Activated naive CD4-positive, alpha-beta T cell treated with anti-CD3 and anti-CD28 coated beads, Interleukin-2, amount 50 U/mL, for 24 hours (primary cell): ENCODE measurements around the gene CLRN1.

Source experiments
- H3K27ac Mint-ChIP-seq: one replicate; pipeline ENCODE4 v1.8.0; 2021; ENCODE audit warnings: mild to moderate bottlenecking, mixed read lengths
- H3K27me3 Mint-ChIP-seq: one replicate; pipeline ENCODE4 v1.8.0; 2021; ENCODE audit warnings: mixed read lengths
- H3K36me3 Mint-ChIP-seq: one replicate; pipeline ENCODE4 v1.8.0; 2021; ENCODE audit warnings: mixed read lengths
- H3K4me1 Mint-ChIP-seq: one replicate; pipeline ENCODE4 v1.8.0; 2021; ENCODE audit warnings: mixed read lengths
- H3K4me3 Mint-ChIP-seq: one replicate; pipeline ENCODE4 v1.8.0; 2021; ENCODE audit warnings: mild to moderate bottlenecking, mixed read lengths
- H3K9me3 Mint-ChIP-seq: one replicate; pipeline ENCODE4 v1.8.0; 2021; ENCODE audit warnings: mixed read lengths

Gene CLRN1

DNA sequence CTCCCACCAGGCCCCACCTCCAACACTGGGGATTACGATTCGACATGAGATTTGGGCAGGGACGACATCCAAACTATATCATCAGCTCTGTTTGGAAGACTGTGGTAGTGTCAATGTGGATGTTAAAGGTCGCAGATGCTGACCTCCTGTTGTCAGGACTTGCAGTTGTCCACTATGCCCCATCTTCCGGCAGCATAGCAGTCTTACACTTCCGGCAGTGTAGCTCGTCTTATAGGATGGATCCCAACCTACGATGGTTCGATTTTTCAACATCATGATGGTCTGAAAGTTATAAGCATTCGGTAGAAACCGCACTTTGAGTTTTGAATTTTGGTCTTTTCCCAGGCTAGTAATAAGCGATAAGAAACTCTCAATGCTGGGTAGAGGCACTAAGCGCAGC, 20.6 kb downstream of the CLRN1 start:
- Mint-ChIP-seq H3K9me3 (no peaks in the 10 kb centered on the region), H3K36me3 (no peaks in the 10 kb centered on the region)

DNA sequence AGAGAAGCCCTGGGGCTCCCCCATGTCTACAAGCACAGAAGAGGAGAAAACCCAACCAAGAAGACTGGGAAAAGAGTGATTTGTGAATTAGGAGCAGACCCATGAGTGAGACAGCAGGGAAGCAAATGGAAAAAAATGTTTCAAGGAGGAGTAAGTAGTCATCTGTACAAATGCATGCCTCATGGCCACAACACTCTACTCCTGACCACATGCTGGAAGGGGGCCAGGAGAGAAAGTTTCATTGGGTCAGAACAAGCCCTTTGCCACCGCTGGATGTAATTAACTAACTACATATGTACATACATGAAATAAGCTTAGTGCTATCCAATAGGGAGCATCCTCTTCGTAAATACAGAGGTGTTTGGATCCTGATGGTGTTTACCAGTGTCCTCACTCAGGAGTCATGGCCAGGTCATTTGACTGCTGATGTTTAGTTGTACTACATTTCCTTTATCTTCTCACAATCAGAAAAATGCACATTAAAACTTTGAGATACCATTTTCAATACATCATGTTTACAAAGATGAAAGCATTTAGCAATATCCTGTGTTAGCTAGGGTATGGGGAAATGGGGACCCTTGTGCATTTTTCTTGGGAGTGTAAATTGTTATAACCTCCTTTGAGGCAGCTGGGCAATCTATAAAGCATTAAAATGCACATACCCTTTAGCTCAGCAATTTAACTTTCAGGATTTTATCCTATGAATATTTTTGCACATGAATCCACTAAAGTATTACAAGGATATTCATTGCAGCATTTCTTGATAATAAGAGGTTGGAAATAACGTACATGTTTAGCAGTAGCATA, 27.1 kb downstream of the CLRN1 start:
- Mint-ChIP-seq H3K4me3 (no peak overlapping the region), H3K9me3 (no peaks in the 10 kb centered on the region), H3K27me3 (peaks cover 34% of the 10 kb centered on the region), H3K4me1 (no peaks in the 10 kb centered on the region), H3K36me3 (no peaks in the 10 kb centered on the region), H3K27ac (no peak overlapping the region)

More for the DNA sequence above, 20.6 kb downstream of the CLRN1 start:
- peaks cover 19% of the 10 kb centered on the region for H3K27me3 Mint-ChIP-seq
- H3K4me3 Mint-ChIP-seq, result no peak overlapping the region
- H3K27ac Mint-ChIP-seq, result no peak overlapping the region
- H3K4me1 Mint-ChIP-seq, result no peaks in the 10 kb centered on the region

DNA sequence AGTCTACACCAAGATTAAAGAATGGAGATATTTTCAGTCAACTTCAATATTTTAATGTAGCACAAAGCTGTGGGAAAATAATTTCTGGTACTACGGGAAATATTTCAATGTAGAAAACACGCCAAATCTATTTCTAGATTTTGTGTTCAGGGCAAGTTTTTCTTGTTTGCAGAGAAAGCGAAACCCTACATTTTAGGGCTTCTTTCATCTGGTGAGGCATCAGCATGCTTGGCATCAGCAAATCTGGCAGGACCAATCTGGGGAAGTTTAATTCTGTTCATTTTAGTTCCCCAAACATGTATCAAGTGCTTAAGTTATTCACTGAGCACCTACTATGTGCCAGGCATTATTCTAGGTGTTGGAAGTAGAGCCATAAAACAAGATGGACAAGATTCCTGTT, 30.3 kb downstream of the CLRN1 start:
- no peak overlapping the region for H3K4me3 Mint-ChIP-seq
- H3K36me3 Mint-ChIP-seq, result no peaks in the 10 kb centered on the region
- no peaks in the 10 kb centered on the region for H3K4me1 Mint-ChIP-seq
- H3K27me3 Mint-ChIP-seq, result peaks cover 32% of the 10 kb centered on the region
- no peaks in the 10 kb centered on the region for H3K9me3 Mint-ChIP-seq
- H3K27ac Mint-ChIP-seq, result no peak overlapping the region

DNA sequence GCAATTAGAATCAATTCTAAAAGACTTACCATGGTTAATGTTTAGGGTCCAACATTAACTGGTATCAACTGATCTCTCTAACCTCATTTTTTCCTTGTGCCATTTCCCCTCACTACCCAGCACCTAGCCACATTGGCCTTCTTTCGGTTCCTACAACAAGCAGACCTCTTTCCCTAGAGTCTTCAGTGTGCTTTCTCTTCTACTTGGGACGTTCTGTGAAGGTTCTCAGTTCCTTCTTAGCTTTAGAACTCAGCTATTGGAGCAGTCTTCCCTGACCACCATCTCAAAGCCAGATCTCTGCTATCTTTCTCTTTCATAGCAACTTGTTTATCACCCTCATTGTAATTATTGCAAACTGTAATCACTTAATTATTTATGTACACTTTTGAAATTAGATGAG, 35.8 kb downstream of the CLRN1 start:
- peaks cover 20% of the 10 kb centered on the region for H3K27me3 Mint-ChIP-seq

DNA sequence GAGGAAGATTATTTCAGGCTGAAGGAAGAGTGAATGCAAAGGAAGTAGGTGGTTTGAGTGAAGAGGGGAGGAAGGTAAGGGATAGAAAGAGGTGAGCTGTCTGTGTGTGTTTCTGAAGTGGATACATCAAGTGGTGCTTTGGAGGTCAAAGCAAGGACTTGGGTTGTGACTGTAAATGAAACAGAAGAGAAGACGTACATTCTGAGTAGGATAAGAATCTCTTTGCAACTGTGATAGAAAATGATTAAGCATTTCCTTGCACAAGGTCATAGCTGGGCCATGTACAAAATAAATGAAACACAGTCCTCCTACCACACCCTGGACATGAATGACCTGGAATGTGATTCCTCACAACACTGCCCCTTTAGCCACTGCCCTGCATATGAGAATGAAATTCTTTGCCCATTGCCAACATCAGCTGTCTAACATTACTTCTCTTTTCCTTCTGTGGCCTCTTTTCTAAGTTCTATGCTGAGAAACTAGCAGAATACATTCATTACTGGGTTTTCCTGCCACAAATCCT, 39.0 kb downstream of the CLRN1 start:
- Mint-ChIP-seq H3K4me1 (no peaks in the 10 kb centered on the region), H3K36me3 (no peaks in the 10 kb centered on the region), H3K4me3 (no peak overlapping the region), H3K27me3 (peaks cover 16% of the 10 kb centered on the region), H3K27ac (no peak overlapping the region), H3K9me3 (no peaks in the 10 kb centered on the region)

More for the DNA sequence above, 35.8 kb downstream of the CLRN1 start:
- Mint-ChIP-seq H3K9me3 (no peaks in the 10 kb centered on the region), H3K27ac (no peak overlapping the region), H3K4me3 (no peak overlapping the region), H3K36me3 (no peaks in the 10 kb centered on the region), H3K4me1 (no peaks in the 10 kb centered on the region)

DNA sequence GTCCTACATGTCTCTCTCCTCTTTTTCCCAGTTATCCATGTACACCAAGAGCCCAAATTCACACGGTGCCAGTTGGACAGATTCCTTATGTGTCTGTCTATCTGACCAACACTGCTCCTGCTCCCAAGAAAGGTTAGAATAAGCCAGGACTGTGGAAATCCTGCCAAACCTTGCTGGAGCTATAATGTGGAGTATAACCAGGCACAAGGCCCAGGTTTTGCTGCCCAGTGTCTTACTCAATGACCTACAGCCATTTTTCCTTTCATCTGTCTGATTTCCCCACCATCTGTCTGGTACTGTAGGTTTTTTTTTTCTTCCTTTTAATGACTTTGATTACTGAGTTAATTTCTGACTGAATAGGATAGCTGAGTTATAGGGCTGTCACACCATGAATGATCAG, 40.8 kb downstream of the CLRN1 start:
- no peaks in the 10 kb centered on the region for H3K4me1 Mint-ChIP-seq
- H3K4me3 Mint-ChIP-seq, result no peak overlapping the region
- peaks cover 12% of the 10 kb centered on the region for H3K27me3 Mint-ChIP-seq
- no peak overlapping the region for H3K27ac Mint-ChIP-seq
- no peaks in the 10 kb centered on the region for H3K9me3 Mint-ChIP-seq
- no peaks in the 10 kb centered on the region for H3K36me3 Mint-ChIP-seq

DNA sequence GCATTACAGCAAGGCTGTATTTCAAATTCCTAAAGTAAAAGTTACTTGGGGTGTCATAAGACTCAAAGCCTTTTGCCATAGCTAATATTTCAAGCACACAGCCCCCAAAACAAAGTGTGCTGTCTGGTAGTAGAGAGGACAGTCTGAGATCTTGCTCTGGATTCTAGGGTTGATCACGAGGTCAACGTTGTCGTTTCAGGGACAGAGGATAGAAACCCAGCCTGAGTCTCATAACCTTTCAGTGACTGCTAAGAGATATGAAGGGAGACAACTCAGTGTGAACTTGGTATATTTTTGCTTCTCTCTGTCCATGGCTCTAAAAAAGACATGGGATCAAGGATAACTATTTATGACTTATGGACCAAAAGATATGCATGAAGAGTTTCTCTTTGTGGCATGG, 41.7 kb downstream of the CLRN1 start:
- Mint-ChIP-seq H3K4me1 (peaks cover 2% of the 10 kb centered on the region), H3K4me3 (no peak overlapping the region), H3K27ac (no peak overlapping the region), H3K9me3 (no peaks in the 10 kb centered on the region), H3K36me3 (no peaks in the 10 kb centered on the region), H3K27me3 (peaks cover 7% of the 10 kb centered on the region)

DNA sequence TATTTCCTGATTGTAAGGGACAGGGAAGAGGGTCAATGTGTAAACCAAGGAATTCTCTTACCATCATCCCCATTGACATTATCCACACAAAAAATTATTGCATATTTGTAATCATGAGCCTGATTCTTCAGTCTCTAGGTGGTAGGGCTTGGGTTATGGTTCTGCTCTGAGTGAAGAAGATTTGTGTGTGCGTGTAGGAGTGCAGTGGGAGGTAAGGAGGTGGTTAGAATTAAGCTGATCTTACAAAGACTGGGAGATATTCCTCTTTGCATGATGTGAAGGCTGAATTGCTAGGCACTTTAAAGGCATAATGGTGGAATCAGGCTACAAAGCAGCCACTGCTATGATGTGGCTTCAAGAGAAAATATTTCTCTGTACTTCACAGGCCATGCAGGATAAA, 44.3 kb downstream of the CLRN1 start:
- H3K27ac Mint-ChIP-seq, result no peak overlapping the region
- H3K9me3 Mint-ChIP-seq, result no peaks in the 10 kb centered on the region

DNA sequence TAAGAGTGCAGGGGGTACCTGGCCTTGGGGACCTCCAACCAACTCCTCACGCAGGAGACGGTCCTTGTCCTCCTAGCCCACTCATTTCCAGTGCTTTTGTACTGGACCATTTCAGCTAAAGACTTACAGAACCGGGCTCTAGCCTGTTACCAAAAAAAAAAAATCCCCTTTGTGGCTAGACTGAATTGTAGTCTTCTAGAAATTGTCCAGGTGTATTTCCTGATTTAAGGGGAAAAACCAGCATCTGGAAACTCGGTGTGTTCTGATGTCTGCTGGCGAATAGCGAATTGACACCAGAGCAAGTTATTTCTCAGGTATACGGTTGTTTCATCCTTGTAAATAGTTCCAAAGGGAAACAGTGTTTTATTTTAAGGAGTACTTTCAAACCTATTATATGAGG, 46.2 kb downstream of the CLRN1 start:
- Mint-ChIP-seq H3K4me1 (peaks cover 7% of the 10 kb centered on the region), H3K27ac (no peak overlapping the region), H3K9me3 (no peaks in the 10 kb centered on the region), H3K27me3 (peaks cover 13% of the 10 kb centered on the region), H3K36me3 (no peaks in the 10 kb centered on the region), H3K4me3 (no peak overlapping the region)

More for the DNA sequence above, 44.3 kb downstream of the CLRN1 start:
- Mint-ChIP-seq H3K36me3 (no peaks in the 10 kb centered on the region), H3K27me3 (peaks cover 12% of the 10 kb centered on the region), H3K4me3 (no peak overlapping the region), H3K4me1 (peaks cover 7% of the 10 kb centered on the region)

DNA sequence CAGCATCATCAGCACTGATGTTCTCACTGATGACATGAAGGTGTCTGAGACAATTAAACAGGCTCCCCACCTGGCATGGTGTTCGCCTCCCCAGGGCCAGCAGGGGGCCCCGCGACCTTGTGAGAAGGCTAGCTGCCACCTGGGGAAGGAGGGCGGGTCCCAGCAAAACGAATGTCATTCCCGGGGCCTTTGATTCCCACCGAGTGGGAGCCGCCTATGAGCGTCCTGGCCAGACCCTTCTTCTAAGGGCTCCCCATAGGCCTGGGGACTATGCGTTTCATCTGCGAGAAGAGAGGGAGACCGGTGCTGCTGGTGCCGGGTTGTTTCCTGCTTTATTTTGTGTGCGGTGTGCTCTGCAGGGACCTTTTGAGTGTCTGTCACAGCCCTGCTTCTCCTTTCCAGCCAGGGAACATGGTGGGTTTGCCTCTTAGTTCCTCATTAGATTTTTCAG, 46.8 kb downstream of the CLRN1 start:
- Mint-ChIP-seq H3K4me1 (peaks cover 7% of the 10 kb centered on the region), H3K27ac (no peak overlapping the region), H3K4me3 (peak overlapping the region; percentile 37), H3K36me3 (no peaks in the 10 kb centered on the region), H3K27me3 (peaks cover 11% of the 10 kb centered on the region), H3K9me3 (no peaks in the 10 kb centered on the region)

DNA sequence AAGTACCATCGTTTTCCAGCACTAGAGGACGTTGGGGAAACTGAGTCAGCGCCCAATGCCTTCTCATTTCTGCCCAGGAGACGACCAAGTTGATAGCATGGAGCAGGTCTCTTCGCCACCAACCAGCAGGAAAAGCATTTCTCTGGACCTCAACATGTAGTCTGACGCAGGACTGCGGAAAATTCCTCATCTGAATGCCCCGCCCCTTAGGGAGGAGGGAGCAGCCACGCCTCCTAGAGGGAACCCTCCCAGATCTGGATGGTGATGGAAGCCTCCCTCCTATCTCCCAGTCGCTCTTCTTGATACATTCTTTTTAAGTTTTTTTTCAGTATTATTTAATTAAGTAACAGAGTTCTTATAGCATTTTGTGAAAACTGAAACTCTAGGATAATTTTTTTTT, 49.9 kb downstream of the CLRN1 start:
- no peak overlapping the region for H3K4me3 Mint-ChIP-seq
- H3K36me3 Mint-ChIP-seq, result no peaks in the 10 kb centered on the region
- peaks cover 7% of the 10 kb centered on the region for H3K4me1 Mint-ChIP-seq
- peaks cover 20% of the 10 kb centered on the region for H3K27me3 Mint-ChIP-seq
- H3K9me3 Mint-ChIP-seq, result no peaks in the 10 kb centered on the region
- H3K27ac Mint-ChIP-seq, result no peak overlapping the region

DNA sequence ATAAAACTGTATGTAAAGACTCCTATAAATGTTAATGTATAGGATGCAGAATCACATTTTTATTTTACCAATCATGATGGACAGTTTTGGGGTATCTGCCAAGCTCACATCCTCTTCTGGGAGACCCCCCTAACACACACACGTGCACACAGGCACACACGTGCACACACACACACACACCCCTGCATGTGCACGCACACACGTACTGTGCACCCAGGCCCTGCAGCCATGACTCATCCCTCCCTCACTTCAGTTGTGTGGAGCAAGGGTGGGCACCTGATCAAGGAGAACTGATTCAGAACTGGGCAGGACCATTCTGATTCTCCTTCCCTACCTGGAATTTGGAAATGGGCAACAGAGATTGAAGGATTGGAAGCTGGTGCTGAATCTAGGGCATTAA, 51.3 kb downstream of the CLRN1 start:
- H3K4me1 Mint-ChIP-seq, result peaks cover 7% of the 10 kb centered on the region
- no peak overlapping the region for H3K27ac Mint-ChIP-seq
- H3K4me3 Mint-ChIP-seq, result no peak overlapping the region
- H3K27me3 Mint-ChIP-seq, result peaks cover 20% of the 10 kb centered on the region
- no peaks in the 10 kb centered on the region for H3K36me3 Mint-ChIP-seq
- H3K9me3 Mint-ChIP-seq, result no peaks in the 10 kb centered on the region

DNA sequence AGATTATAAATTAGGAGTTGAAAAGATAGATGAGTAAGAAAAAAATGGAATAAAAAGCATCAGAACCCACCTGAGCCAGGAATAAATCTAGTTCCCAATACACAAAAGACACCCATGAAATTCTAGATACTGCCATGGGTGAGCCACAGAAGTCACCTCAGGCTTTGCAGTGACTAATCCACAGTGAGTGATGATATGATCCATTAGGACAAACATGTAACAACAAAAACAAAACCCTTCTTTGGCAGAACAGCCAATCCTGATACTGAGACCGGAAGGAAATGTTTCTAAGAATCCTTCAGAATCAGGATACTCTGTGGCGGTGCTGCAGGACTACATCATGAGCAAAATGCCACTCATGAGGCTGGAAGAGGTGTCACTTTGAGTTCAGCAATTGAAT, 52.3 kb downstream of the CLRN1 start:
- Mint-ChIP-seq H3K27ac (no peak overlapping the region), H3K36me3 (no peaks in the 10 kb centered on the region), H3K4me1 (no peaks in the 10 kb centered on the region), H3K27me3 (peaks cover 15% of the 10 kb centered on the region), H3K9me3 (no peaks in the 10 kb centered on the region), H3K4me3 (no peak overlapping the region)

DNA sequence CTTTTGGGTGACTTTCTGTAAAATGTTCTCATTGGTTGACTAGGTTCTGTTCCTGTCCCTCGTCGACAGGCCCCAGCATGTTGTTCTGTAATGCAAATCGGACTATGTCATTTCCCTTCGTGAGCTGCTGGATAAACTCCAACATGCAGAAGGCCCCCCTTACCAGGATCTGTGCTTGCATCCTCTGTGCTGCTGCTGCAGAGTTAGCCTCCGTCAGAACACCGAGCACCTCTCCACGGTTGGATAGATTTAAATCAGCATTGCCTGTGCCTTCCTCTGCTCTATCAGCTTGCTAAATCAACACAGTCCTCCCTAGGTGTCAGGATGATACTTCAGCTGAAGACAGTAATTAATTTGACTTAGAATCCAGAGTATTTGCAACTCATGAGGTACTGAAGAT, 54.6 kb downstream of the CLRN1 start:
- Mint-ChIP-seq H3K9me3 (no peaks in the 10 kb centered on the region), H3K4me3 (no peak overlapping the region), H3K4me1 (no peaks in the 10 kb centered on the region), H3K36me3 (no peaks in the 10 kb centered on the region), H3K27me3 (peaks cover 15% of the 10 kb centered on the region), H3K27ac (no peak overlapping the region)

DNA sequence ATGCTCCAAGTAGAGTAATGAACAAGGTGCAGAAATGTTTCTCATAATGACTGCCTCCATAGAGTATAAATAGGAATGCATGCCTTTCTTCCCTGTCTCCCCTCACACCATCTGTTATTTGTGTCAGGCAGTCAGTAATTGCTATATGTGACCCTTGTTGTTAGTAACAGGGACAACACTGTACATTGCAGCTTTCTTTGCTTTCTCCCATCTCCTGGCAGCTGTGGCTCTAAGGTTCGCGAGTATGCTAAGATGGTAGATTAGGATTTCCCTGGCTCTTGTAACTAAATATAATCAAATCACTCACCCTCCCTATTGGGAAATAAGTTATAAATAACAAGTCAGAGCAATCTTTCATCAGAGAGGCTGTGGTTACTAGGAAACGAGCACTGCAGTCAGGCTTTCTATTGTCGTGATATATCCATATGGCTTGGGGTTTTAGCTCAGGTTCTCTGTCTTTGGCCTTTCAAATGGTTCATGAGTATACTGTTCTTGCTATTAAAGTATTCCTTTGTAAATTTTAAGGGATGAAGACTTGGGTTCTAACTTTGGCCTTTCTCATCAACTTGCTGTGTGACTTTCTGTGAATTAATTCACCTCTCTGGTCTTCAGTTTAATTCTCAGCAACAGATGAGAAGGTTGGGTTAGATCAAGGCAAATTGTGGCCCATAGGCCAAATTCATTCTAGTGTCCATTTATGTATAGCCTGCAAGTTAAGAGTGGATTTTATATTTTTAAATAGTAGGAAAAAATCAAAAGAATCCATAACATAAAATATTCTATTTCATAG, 59.2 kb downstream of the CLRN1 start:
- no peaks in the 10 kb centered on the region for H3K9me3 Mint-ChIP-seq
- H3K27me3 Mint-ChIP-seq, result peaks cover 6% of the 10 kb centered on the region
- no peak overlapping the region for H3K4me3 Mint-ChIP-seq

DNA sequence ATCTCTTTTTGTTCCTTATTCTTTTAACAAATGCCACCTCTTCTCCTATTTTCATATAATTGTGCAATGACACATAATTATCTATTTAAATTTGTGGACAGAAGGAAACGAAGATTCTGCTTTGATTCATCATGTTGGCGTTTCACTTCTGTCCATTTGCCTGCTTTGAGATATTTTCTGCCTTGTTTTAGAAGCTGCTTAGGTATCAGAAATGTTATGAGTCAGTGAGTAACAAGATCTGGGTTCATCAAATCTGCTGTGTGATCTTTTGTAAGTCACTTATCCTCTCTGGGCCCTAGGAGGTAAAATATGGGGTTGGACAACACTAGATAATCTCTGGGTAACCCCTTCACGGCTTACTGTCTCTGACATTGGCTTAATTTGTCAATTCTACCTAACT, 60.0 kb downstream of the CLRN1 start:
- H3K27me3 Mint-ChIP-seq, result peaks cover 13% of the 10 kb centered on the region
- no peaks in the 10 kb centered on the region for H3K36me3 Mint-ChIP-seq

More for the DNA sequence above, 59.2 kb downstream of the CLRN1 start:
- Mint-ChIP-seq H3K27ac (no peak overlapping the region), H3K36me3 (no peaks in the 10 kb centered on the region), H3K4me1 (no peaks in the 10 kb centered on the region)

More for the DNA sequence above, 60.0 kb downstream of the CLRN1 start:
- no peaks in the 10 kb centered on the region for H3K4me1 Mint-ChIP-seq
- H3K27ac Mint-ChIP-seq, result no peak overlapping the region
- H3K9me3 Mint-ChIP-seq, result no peaks in the 10 kb centered on the region
- H3K4me3 Mint-ChIP-seq, result no peak overlapping the region
